H9 (cell line): Measurements from ENCODE around the gene ARHGAP15. TPM values are rescaled to one million over a fixed set of nuclear protein-coding genes. Genes with fewer than 3 reads are reported as not detected.

Source experiments
- DNase-seq: peaks from one replicate; pipeline ENCODE4 v3.0.0-alpha.2; 2017
- H2AFZ ChIP-seq: one replicate; pipeline ENCODE4 v1.6.1; 2013; ENCODE audit warnings: mild to moderate bottlenecking, low read length, control low read depth, moderate library complexity
- H2AK5ac ChIP-seq: 2 replicates; pipeline ENCODE4 v1.6.1; 2013; ENCODE audit warnings: low read length, control low read depth, mixed read lengths; ENCODE audit not compliant: insufficient read length
- H2BK120ac ChIP-seq: one replicate; pipeline ENCODE4 v1.6.1; 2013; ENCODE audit warnings: low read depth, mild to moderate bottlenecking, low read length, control low read depth, inconsistent platforms; ENCODE audit not compliant: poor library complexity, severe bottlenecking
- H2BK12ac ChIP-seq: 2 replicates; pipeline ENCODE4 v1.6.1; 2013; ENCODE audit warnings: low read length, control low read depth, mixed read lengths, low read depth; ENCODE audit not compliant: insufficient read length
- H2BK15ac ChIP-seq: 2 replicates; pipeline ENCODE4 v1.6.1; 2013; ENCODE audit warnings: low read depth, low read length, control low read depth
- H2BK20ac ChIP-seq: one replicate; pipeline ENCODE4 v1.6.1; 2013; ENCODE audit warnings: low read depth, mild to moderate bottlenecking, low read length, control low read depth, inconsistent platforms; ENCODE audit not compliant: poor library complexity, severe bottlenecking
- H2BK5ac ChIP-seq: 2 replicates; pipeline ENCODE4 v1.6.1; 2013; ENCODE audit warnings: low read length, control low read depth, mixed read lengths; ENCODE audit not compliant: insufficient read length
- H3K14ac ChIP-seq: 2 replicates; pipeline ENCODE4 v1.6.1; 2013; ENCODE audit warnings: low read length, control low read depth; ENCODE audit not compliant: insufficient read depth
- H3K18ac ChIP-seq: 2 replicates; pipeline ENCODE4 v1.6.1; 2013; ENCODE audit warnings: low read depth, mild to moderate bottlenecking, mixed read lengths, low read length, control low read depth; ENCODE audit not compliant: insufficient read length
- H3K23ac ChIP-seq: 2 replicates; pipeline ENCODE4 v1.6.1; 2013; ENCODE audit warnings: low read length, control low read depth, mixed read lengths, low read depth; ENCODE audit not compliant: insufficient read length
- H3K23me2 ChIP-seq: 2 replicates; pipeline ENCODE4 v1.6.1; 2013; ENCODE audit warnings: low read depth, mild to moderate bottlenecking, mixed read lengths, low read length, control low read depth; ENCODE audit not compliant: insufficient read length, poor library complexity, severe bottlenecking
- H3K27ac ChIP-seq: 2 replicates; pipeline ENCODE4 v1.5.1; 2013; ENCODE audit warnings: low read length, control low read depth, mixed read lengths, low read depth; ENCODE audit not compliant: insufficient read length
- H3K27me3 ChIP-seq: 2 replicates; pipeline ENCODE4 v1.6.1; 2013; ENCODE audit warnings: low read length, control low read depth, inconsistent platforms; ENCODE audit not compliant: insufficient read depth
- H3K4ac ChIP-seq: 2 replicates; pipeline ENCODE4 v1.6.1; 2013; ENCODE audit warnings: low read depth, mild to moderate bottlenecking, control low read depth, inconsistent platforms, low read length, moderate library complexity
- H3K4me1 ChIP-seq: 2 replicates; pipeline ENCODE4 v1.6.1; 2013; ENCODE audit warnings: low read length, control low read depth, inconsistent platforms; ENCODE audit not compliant: insufficient read depth
- H3K4me2 ChIP-seq: 2 replicates; pipeline ENCODE4 v1.6.1; 2013; ENCODE audit warnings: low read length, control low read depth, mixed read lengths; ENCODE audit not compliant: insufficient read length, insufficient read depth
- H3K56ac ChIP-seq: 2 replicates; pipeline ENCODE4 v1.6.1; 2013; ENCODE audit warnings: low read depth, mild to moderate bottlenecking, mixed read lengths, low read length, control low read depth; ENCODE audit not compliant: insufficient read length
- H3K79me1 ChIP-seq: 2 replicates; pipeline ENCODE4 v1.6.1; 2013; ENCODE audit warnings: low read depth, mild to moderate bottlenecking, moderate library complexity, low read length, control low read depth, inconsistent platforms; ENCODE audit not compliant: insufficient read depth, poor library complexity, severe bottlenecking
- H3K79me2 ChIP-seq: 2 replicates; pipeline ENCODE4 v1.6.1; 2013; ENCODE audit warnings: low read length, control low read depth, inconsistent platforms; ENCODE audit not compliant: insufficient read depth
- H3K9ac ChIP-seq: 2 replicates; pipeline ENCODE4 v1.6.1; 2013; ENCODE audit warnings: low read length, control low read depth, mixed read lengths; ENCODE audit not compliant: insufficient read length; ENCODE audit errors: extremely low read depth
- H3K9me3 ChIP-seq: one replicate; pipeline ENCODE4 v1.6.1; 2013; ENCODE audit warnings: low read depth, low read length, inconsistent platforms; ENCODE audit not compliant: control insufficient read depth
- H3T11ph ChIP-seq: one replicate; pipeline ENCODE4 v1.6.1; 2013; ENCODE audit warnings: mild to moderate bottlenecking, low read length, control low read depth, inconsistent platforms
- H4K20me1 ChIP-seq: one replicate; pipeline ENCODE4 v1.6.1; 2013; ENCODE audit not compliant: control insufficient read depth, insufficient read length, insufficient read depth
- H4K5ac ChIP-seq: 2 replicates; pipeline ENCODE4 v1.6.1; 2013; ENCODE audit warnings: low read depth, mild to moderate bottlenecking, mixed read lengths, low read length, control low read depth; ENCODE audit not compliant: insufficient read length
- H4K8ac ChIP-seq: replicated peaks from 2 replicates; pipeline ENCODE4 v1.6.1; 2013; ENCODE audit warnings: low read length, control low read depth, mixed read lengths, low read depth; ENCODE audit not compliant: insufficient read length
- H4K91ac ChIP-seq: 2 replicates; pipeline ENCODE4 v1.6.1; 2013; ENCODE audit warnings: low read depth, mild to moderate bottlenecking, moderate library complexity, mixed read lengths, low read length, control low read depth; ENCODE audit not compliant: insufficient read length
- H3K27ac Mint-ChIP-seq, 3 experiments: 2 replicates in 2 of 3; 3 replicates in 1 of 3; pipeline ENCODE4 v1.8.0; 2020 to 2021; ENCODE audit warnings: mixed read lengths in 3 of 3, mild to moderate bottlenecking in 1 of 3, moderate library complexity in 1 of 3
- H3K27me3 Mint-ChIP-seq: 2 replicates; pipeline ENCODE4 v1.8.0; 2021; ENCODE audit warnings: low read depth, mild to moderate bottlenecking, moderate library complexity, mixed read lengths
- H3K36me3 Mint-ChIP-seq, 3 experiments: 2 replicates in 2 of 3; 3 replicates in 1 of 3; pipeline ENCODE4 v1.8.0; 2020 to 2021; ENCODE audit warnings: low read depth in 3 of 3, mixed read lengths in 3 of 3; ENCODE audit not compliant: insufficient read depth in 1 of 3
- H3K4me1 Mint-ChIP-seq, 2 experiments: 2 replicates each; pipeline ENCODE4 v1.8.0; 2020; ENCODE audit warnings: mixed read lengths in 2 of 2
- H3K4me3 Mint-ChIP-seq, 2 experiments: 2 replicates in 1 of 2; 3 replicates in 1 of 2; pipeline ENCODE4 v1.8.0; 2020 to 2021; ENCODE audit warnings: mild to moderate bottlenecking in 2 of 2, mixed read lengths in 2 of 2, moderate library complexity in 1 of 2
- H3K9me3 Mint-ChIP-seq, 2 experiments: 2 replicates in 1 of 2; 3 replicates in 1 of 2; pipeline ENCODE4 v1.8.0; 2020; ENCODE audit warnings: mild to moderate bottlenecking in 2 of 2, mixed read lengths in 2 of 2, moderate library complexity in 1 of 2
- WGBS: extraction: QIAGEN DNeasy Blood & Tissue Kit; methylation state at CpG from one replicate; pipeline ENCODE4 v1.1.7; 2013; ENCODE audit warnings: missing lambda C conversion rate, low lambda C conversion rate, mixed read lengths; ENCODE audit not compliant: insufficient read length; ENCODE audit errors: extremely low coverage; 5-methylcytosine and 5-hydroxymethylcytosine counted together
- total RNA-seq: library from RNA; stranded (reverse); gene quantifications from 2 replicates; pipeline ENCODE4 v1.2.1, GENCODE V29; 2021
- TF ChIP-seq, protein P1 (sequence below): fragments of 200-600 bp; sonication (generic); conservative IDR thresholded peaks from 3 replicates; pipeline ENCODE4 v1.8.0; 2021; ENCODE audit warnings: antibody characterized with exemption, mild to moderate bottlenecking

Gene ARHGAP15
- total RNA-seq, 1 experiment from 2014 or later: not detected

DNA sequence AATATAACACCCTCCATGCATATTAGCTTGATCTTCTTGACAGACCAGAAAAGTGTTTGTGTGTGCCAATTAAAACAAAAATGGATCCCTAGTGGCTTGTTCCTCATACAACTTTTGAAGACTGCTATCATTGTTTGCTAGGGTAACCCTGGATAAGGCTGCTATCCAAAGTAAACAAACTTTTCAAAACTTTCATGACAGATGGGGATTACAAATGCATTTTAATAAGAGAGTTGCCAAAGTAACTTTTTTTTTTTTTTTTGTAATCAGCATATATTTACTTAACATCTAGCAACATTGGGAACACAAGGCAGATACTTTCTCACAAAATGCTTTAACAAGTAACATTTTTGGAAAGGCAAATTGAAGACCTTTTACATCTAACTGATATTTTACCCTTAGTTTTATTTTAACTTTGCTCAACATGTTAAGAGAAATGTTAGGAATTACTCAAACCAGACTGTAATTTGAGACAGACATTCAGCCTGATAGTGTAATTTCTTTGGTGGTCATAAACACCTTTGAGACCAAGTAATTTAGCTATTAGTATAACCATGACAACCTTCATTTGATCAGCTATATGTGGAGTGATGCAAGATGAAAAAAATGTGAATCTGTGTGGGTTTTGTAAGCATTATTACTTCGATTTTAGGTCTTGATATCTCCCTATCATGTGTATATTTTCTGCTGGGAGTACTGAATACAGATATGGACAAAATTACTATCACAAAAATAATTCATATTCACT lies 300.9 kb downstream of the ARHGAP15 start:
- Mint-ChIP-seq H3K4me1 (no peaks in the 10 kb centered on the region), H3K4me3 (no peak overlapping the region), H3K27me3 (no peaks in the 10 kb centered on the region), H3K9me3 (no peaks in the 10 kb centered on the region), H3K36me3 (no peaks in the 10 kb centered on the region), H3K27ac (no peak overlapping the region)
- Histone ChIP-seq H2BK120ac (no peak overlapping the region), H3K23me2 (no peaks in the 10 kb centered on the region), H3K9ac (no peak overlapping the region), H3T11ph (no peak overlapping the region), H2BK12ac (no peak overlapping the region), H3K27me3 (no peaks in the 10 kb centered on the region), H3K23ac (no peak overlapping the region), H2BK5ac (no peak overlapping the region), H2BK15ac (no peak overlapping the region), H3K18ac (no peak overlapping the region), H3K27ac (no peak overlapping the region), H4K8ac (no peak overlapping the region), H4K20me1 (no peaks in the 10 kb centered on the region), H3K4me2 (no peak overlapping the region), H3K4me1 (no peaks in the 10 kb centered on the region), H3K4ac (no peak overlapping the region), H2AFZ (no peak overlapping the region), H3K14ac (no peak overlapping the region), H3K79me1 (no peaks in the 10 kb centered on the region), H2BK20ac (no peak overlapping the region), H3K9me3 (no peaks in the 10 kb centered on the region), H4K91ac (no peak overlapping the region), H3K79me2 (no peaks in the 10 kb centered on the region), H4K5ac (no peak overlapping the region), H3K56ac (no peak overlapping the region), H2AK5ac (no peak overlapping the region)
- no CpG with 5 or more reads among the region's 1 CpG for whole genome bisulfite sequencing
- TF ChIP-seq, protein P1, sequence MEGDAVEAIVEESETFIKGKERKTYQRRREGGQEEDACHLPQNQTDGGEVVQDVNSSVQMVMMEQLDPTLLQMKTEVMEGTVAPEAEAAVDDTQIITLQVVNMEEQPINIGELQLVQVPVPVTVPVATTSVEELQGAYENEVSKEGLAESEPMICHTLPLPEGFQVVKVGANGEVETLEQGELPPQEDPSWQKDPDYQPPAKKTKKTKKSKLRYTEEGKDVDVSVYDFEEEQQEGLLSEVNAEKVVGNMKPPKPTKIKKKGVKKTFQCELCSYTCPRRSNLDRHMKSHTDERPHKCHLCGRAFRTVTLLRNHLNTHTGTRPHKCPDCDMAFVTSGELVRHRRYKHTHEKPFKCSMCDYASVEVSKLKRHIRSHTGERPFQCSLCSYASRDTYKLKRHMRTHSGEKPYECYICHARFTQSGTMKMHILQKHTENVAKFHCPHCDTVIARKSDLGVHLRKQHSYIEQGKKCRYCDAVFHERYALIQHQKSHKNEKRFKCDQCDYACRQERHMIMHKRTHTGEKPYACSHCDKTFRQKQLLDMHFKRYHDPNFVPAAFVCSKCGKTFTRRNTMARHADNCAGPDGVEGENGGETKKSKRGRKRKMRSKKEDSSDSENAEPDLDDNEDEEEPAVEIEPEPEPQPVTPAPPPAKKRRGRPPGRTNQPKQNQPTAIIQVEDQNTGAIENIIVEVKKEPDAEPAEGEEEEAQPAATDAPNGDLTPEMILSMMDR: no peak
- DNase-seq: no peak
